ENCODE results near the gene PPP2CA.
"Not testable (repeated sequence)": the region's sequence is repeated elsewhere in the genome, so short reads cannot be mapped to it uniquely, and the experiment has no call there.

Gene PPP2CA

DNA sequence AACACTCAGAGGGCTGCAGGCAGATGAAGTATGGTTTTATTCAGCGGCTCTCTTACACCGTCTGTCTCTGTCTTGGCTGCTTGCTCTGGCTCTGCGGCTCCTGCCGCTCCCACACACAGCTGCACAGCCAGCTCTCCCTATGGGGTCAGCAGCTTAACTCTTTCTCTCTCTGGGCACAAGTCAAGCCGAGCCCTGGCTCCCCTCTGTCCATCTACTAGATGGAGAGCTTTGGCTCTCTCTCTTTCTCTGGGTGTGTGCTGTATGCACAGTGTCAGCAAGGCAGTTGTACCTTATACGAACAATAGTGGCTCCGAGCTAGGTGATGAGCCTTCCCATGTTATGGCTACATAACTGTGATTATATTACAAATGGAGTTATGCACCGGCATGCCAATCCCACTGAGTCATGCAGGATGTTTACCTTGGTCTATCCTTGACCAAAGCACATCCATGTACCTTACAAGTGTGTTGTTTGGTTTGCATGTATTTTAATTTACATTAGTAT lies 19.3 kb upstream of the PPP2CA start:
- DNase-seq = no peak

GRCh38 chr5:134242146-134242545 lies 16.3 kb upstream of the PPP2CA start:
- no peak for DNase-seq

- no peak for DNase-seq
Observed at GRCh38 chr5:134240421-134240962, 14.6 kb upstream of the PPP2CA start.

DNA sequence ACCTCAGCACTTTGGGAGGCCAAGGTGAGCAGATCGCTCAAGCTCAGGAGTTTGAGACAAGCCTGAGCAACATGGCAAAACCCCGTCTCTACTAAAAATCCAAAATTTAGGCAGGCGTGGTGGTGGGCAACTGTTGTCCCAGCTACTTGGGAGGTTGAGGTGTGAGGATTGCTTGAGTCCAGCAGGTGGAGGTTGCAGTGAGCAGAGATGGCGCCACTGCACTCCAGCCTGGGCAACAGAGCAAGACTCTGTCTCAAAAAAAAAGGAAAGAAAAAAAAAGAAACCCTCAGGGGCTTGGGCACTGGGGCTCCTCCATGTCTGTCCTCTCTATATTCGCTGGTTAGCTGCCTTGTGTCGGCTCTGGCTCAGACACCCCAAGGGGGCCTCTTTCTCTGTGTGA lies 10.9 kb upstream of the PPP2CA start:
- no peak for DNase-seq

- no peak for DNase-seq
Observed at GRCh38 chr5:134236318-134236717, 10.4 kb upstream of the PPP2CA start.

DNA sequence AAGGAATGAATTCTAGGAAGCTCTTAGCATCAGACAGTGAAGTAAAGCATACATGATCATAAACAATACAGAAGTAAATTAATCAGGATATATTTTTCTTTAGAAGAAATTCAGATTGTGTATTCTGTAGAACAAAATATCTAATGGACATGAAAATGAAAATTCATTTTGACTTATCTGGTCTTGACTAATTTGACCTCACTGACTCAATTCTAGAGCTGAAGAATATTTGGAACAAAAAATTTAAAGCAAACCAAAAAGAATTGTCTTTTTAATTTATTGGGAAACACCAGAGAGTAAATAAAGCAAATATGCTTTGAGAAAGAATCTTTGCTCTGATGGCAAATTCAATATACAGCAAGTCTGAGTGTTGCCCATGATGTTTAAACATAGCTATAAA lies 2.8 kb upstream of the PPP2CA start:
- no peak for DNase-seq

DNA sequence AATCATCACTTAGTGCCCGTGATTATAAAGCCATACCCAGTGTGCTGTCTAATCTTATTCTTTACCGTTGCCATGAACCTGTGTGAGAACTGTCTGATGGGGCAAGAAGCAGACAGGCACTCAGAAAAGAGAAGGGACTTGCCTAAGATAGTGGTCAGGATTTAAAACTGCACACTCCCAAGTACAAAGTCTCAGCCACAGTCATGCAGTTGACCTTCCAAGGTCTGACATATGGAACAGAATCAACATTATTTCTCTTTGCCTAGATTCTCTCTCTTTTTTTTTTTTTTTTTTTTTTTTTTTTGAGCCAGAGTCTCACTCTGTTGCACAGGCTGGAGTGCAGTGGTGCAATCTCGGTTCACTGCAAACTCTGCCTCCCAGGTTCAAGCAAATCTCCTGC lies 1.9 kb upstream of the PPP2CA start:
- no peak for DNase-seq

DNA sequence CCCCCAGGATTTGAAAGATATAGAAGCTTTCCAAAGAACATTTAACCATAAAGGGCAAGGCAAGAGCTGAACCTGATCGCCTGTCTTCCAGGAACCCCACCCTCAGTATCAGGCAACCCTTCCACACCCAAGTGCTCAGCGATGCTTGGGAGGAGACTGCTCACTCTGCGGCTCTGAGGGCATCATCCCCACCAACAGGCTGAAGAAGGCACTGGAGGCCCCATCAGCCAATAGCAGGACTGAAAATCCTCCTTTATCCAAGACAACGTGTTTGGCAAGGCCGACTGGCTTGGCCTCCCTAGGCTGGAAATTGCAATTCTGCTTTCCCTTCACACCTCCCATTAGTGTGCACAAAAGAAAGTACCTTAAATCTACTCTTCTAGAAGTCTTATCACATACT lies 1.4 kb upstream of the PPP2CA start:
- DNase-seq = no peak

DNA sequence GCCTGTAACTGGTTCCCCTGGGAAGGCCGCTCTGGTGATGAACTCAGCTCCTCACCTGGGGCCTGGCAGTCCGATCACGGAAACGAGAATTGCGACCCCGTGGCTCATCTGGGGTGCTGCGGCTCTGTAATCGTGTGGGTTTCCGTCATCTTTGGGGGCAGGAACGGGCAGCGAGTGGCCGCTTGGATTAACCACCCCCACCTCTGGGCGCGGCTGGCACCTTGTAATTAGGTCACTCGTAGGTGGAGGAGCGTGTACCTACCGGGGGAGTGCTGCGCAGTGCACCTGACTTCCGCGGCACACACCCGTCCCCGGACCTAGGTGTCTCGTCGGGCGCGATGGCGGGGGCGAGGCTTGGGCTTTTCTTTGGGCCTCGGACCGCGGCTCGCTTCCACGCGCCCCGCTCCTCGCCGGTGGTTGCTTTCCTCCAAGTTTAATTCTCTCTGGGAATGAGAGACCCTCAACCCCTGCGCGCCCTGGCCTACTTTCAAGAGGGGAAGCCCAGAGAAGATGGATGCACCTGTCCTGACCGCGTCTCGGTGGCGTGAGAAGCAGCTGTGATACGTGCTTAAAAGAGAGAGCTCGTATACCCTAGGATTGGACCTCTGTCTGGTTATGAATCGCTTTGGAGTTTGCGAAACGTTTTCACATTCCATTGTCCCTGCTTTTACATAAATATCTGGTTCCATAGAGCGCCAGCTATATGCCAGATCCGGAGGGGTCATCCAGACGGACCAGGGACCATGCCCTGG lies 744 bp upstream of the PPP2CA start:
- no peak for DNase-seq

DNA sequence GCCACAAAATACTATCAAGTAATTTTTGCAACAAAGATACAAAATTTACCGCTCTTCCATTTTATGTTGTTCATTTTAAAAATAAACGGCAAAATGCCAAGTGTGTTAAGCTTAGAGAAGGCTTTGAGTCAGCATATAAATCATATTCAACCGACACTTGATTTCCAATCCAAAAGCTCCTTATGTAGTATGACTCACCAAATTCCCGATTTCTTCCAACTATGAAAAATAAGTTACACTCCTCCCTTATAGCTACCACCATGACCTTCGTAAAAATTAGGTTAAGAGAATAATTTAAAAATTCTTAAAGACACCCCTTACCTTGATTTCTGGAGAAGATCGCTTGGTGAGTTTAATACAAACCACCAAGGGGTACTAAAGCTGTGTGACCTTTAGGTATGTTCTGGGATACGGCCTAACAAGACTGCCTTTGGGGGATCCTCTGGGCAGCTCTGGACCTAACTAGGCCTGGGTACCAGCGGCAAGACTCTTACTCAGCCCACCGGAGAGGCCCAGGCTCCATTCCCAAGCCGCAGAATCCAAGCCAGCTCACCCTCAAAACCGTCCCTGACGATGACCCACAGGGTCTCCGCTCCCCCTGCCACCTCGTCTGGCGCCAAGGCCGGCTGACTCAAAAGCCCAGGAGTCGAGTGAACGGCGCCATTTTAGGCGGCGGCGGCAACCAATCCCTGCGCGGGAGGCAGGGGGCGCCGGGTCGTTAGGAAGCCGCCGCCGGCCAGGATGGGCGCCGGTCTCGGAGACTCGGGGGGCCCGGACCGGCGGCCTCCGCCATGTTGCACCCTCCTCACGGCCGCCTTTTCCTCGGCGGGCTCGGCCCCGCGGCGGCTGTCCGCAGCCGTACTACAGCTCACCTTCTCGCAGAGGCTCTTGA lies 739 bp downstream of the PPP2CA start:
- peak; percentile 76 for DNase-seq

GRCh38 chr5:134223406-134224248 lies 2.2 kb downstream of the PPP2CA start:
- no peak for DNase-seq

DNA sequence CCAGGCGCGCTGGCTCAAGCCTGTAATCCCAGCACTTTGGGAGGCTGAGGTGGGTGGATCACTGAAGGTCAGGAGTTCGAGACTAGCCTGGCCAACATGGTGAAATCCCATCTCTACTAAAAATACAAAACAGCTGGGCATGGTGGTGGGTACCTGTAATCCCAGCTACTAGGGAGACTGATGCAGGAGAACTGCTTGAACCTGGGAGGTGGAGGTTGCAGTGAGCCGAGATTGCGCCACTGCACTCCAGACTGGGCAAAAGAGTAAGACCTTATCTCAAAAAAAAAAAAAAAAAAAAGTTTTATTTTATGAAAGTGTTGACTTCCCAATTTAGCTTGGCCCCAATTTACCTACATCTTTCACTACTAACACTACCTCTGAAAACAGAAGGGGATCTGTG lies 4.2 kb downstream of the PPP2CA start:
- DNase-seq = not testable (repeated sequence)

DNA sequence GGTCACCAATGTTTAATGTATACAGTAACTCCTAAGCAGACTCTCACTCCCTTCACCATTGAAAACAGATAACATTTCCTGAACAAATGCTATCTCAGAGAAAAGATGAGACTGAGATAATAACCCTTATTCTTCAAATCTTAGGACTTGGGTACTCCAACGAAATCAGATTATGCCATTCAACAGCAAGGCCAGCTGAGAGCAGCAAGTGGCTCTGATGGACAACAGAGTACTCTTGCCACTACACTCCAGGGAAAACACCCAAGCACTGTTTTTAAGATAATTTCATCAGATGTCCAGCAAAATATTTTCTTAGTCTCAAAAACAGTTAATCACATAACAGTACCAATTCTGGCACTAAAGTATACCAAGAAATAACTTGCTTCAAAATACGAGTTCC lies 10.1 kb downstream of the PPP2CA start:
- no peak for DNase-seq

- not testable (repeated sequence) for DNase-seq
Observed at GRCh38 chr5:134211263-134212031, 14.4 kb downstream of the PPP2CA start.

GRCh38 chr5:134209477-134210245 lies 16.2 kb downstream of the PPP2CA start:
- DNase-seq = no peak

DNA sequence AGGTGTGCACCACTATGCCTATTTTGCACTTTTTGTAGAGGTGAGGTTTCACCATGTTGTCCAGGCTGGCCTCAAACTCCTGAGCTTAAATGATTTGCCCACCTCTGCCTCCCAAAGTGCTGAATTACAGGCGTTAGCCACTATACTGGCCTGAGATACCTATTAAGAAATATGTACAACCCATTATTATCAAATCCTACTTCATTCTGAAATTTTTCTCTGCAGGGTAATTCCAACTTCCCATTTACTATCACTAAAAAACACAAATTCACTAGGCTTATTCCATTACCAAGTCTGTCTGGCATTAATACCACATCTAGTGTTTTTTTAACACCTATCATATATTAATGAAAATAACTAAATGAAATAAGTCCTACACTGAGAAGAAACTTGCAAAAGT lies 18.2 kb downstream of the PPP2CA start:
- DNase-seq = no peak

DNA sequence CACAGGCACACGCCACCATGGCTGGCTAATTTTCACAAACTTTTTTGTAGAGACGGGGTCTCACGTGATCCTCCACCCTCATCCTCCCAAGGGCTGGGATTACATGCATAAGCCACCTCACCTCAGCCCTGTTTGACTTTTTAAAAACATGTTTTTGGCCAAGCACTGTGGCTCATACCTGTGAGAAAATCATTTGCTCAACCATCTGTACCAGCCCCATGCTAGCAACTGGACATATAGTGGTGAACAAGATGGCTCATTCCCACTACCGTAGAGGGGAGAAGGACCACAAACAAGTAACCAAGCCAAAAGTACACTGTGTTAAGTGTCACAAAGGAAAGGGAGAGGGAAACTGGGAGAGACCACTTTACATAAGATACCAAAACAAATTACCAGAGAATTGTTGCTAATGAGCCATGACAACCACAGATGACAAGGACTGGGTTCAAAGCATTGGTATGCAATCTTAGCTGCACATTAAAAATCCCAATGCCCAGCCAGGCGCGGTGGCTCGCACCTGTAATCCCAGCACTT lies 19.2 kb downstream of the PPP2CA start:
- DNase-seq = no peak

DNA sequence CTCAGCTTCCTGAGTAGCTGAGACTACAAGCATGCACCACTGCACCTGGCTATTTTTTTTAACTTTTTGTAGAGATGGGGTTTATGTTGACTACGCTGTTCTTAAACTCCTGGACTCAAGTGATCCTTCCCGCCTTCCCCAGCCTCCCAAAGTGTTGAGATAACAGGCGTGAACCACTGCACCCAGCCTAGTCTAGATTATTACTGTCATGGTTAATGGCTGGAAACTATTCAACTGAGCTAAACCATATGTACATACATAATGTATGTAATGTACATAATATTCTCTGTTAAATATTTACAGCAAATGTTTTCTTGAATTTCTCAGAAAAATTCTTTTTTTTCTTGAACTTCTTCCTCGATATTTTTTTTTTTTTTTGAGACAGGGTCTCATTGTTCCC lies 21.3 kb downstream of the PPP2CA start:
- DNase-seq = no peak

- DNase-seq = no peak
Observed at GRCh38 chr5:134203630-134204029, 22.2 kb downstream of the PPP2CA start.

DNA sequence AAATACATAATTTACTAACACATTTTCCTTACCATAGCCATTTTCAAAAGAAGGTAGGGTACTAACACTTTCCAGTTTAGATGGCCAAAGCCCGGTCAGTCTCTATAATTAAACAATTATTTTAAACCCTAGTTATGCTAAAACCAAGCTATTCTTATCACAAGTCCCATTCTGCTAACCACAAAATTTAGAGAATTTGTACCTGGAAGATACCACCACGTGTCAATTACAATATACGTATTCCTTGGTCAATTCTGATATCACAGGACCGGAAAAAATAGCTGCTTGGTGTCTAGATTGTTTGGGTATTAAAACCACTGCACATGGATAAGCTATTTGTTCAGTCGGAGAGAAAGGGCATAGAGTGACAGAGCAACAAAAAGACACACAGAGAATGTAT lies 30.2 kb downstream of the PPP2CA start:
- DNase-seq = no peak

DNA sequence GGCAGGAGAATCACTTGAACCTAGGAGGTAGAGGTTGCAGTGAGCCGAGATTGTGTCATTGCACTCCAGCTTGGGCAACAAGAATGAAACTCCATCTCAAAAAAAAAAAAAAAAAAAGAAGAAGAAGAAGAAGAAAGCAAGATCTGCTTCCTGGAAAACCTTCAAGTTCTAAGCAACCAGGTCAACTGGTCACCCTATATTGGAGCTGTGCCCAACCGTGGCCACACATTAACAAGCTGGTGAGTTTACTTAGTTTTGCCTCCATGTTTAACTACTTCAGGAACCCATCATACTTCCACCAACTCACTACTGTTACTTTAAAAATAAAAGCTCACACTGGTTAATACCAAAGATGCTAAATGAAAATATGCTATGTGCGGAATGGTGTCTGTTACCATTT lies 36.8 kb downstream of the PPP2CA start:
- no peak for DNase-seq
